ENCODE data around the gene OR8G1.
A peak's percentile ranks its signal among the peaks of the same experiment; 100 is the strongest.

The OR8G1 gene

GRCh38 chr11:124240621-124241397 is at the start of gene OR8G1:
OR8G1 (plus strand) TSS chr11:124241095; CDS start chr11:124249676, 8,581 bp downstream.
- Histone ChIP-seq H3K9me3 (ENCODE audit: low read depth, low read length) (no peaks in the 10 kb centered on the region), H3K4me3 (no peak within 1 kb of the TSS), H3K9ac (ENCODE audit: insufficient read length) (no peak within 1 kb of the TSS), H3K36me3 (ENCODE audit: insufficient read depth, low read length) (no peaks in the 10 kb centered on the region), H3K27ac (no peak within 1 kb of the TSS)
- no peak for TF ChIP-seq FOXP2 (optimal IDR thresholded peaks at IDR 0.05; ENCODE audit: control extremely low read depth, extremely low read length, insufficient read depth)
- TF ChIP-seq POLR2AphosphoS5 (IDR thresholded peaks at IDR 0.05; ENCODE audit: borderline replicate concordance, low read depth, low read length) = no peak
- no peak for TF ChIP-seq EZH2 (IDR thresholded peaks at IDR 0.05)
- no peak for DNase-seq (ENCODE audit: low read depth, low spot score)

- H3K9me3 ChIP-seq (ENCODE audit: low read depth, low read length) = no peaks in the 10 kb centered on the region
- H3K27ac ChIP-seq = peak overlapping the region; percentile 5; the same call in 1 of the 2 replicates
- TF ChIP-seq EZH2 (IDR thresholded peaks at IDR 0.05) = no peak
- no peak for TF ChIP-seq FOXP2 (optimal IDR thresholded peaks at IDR 0.05; ENCODE audit: control extremely low read depth, extremely low read length, insufficient read depth)
- TF ChIP-seq POLR2AphosphoS5 (IDR thresholded peaks at IDR 0.05; ENCODE audit: borderline replicate concordance, low read depth, low read length) = no peak
- no peak for DNase-seq (ENCODE audit: low read depth, low spot score)
- no peaks in the 10 kb centered on the region for H3K36me3 ChIP-seq (ENCODE audit: insufficient read depth, low read length)
- H3K4me3 ChIP-seq = no peak overlapping the region
- no peak overlapping the region for H3K9ac ChIP-seq (ENCODE audit: insufficient read length)
Measured at GRCh38 chr11:124193221-124194010, 47.5 kb upstream of the OR8G1 start.

GRCh38 chr11:124194293-124195188 is 46.4 kb upstream of the OR8G1 start:
- Histone ChIP-seq H3K9ac (ENCODE audit: insufficient read length) (no peak overlapping the region), H3K27ac (peak overlapping the region; percentile 5; the same call in 1 of the 2 replicates), H3K4me3 (no peak overlapping the region), H3K36me3 (ENCODE audit: insufficient read depth, low read length) (no peaks in the 10 kb centered on the region), H3K9me3 (ENCODE audit: low read depth, low read length) (no peaks in the 10 kb centered on the region)
- DNase-seq (ENCODE audit: low read depth, low spot score) = no peak
- TF ChIP-seq FOXP2 (optimal IDR thresholded peaks at IDR 0.05; ENCODE audit: control extremely low read depth, extremely low read length, insufficient read depth) (no peak), POLR2AphosphoS5 (IDR thresholded peaks at IDR 0.05; ENCODE audit: borderline replicate concordance, low read depth, low read length) (no peak), EZH2 (IDR thresholded peaks at IDR 0.05) (no peak)

GRCh38 chr11:124195189-124195734 is 45.6 kb upstream of the OR8G1 start:
- Histone ChIP-seq H3K9me3 (ENCODE audit: low read depth, low read length) (no peaks in the 10 kb centered on the region), H3K36me3 (ENCODE audit: insufficient read depth, low read length) (no peaks in the 10 kb centered on the region), H3K4me3 (no peak overlapping the region), H3K9ac (ENCODE audit: insufficient read length) (no peak overlapping the region), H3K27ac (no peak overlapping the region)
- no peak for DNase-seq (ENCODE audit: low read depth, low spot score)
- no peak for TF ChIP-seq POLR2AphosphoS5 (IDR thresholded peaks at IDR 0.05; ENCODE audit: borderline replicate concordance, low read depth, low read length)
- TF ChIP-seq EZH2 (IDR thresholded peaks at IDR 0.05) = no peak
- no peak for TF ChIP-seq FOXP2 (optimal IDR thresholded peaks at IDR 0.05; ENCODE audit: control extremely low read depth, extremely low read length, insufficient read depth)

GRCh38 chr11:124197999-124198398 is 42.9 kb upstream of the OR8G1 start:
- no peaks in the 10 kb centered on the region for H3K9me3 ChIP-seq (ENCODE audit: low read depth, low read length)
- H3K27ac ChIP-seq = no peak overlapping the region
- H3K9ac ChIP-seq (ENCODE audit: insufficient read length) = no peak overlapping the region
- no peak overlapping the region for H3K4me3 ChIP-seq
- no peak for DNase-seq (ENCODE audit: low read depth, low spot score)
- TF ChIP-seq EZH2 (IDR thresholded peaks at IDR 0.05) (no peak), POLR2AphosphoS5 (IDR thresholded peaks at IDR 0.05; ENCODE audit: borderline replicate concordance, low read depth, low read length) (no peak), FOXP2 (optimal IDR thresholded peaks at IDR 0.05; ENCODE audit: control extremely low read depth, extremely low read length, insufficient read depth) (no peak)
- no peaks in the 10 kb centered on the region for H3K36me3 ChIP-seq (ENCODE audit: insufficient read depth, low read length)

- DNase-seq (ENCODE audit: low read depth, low spot score) = no peak
- Histone ChIP-seq H3K36me3 (ENCODE audit: insufficient read depth, low read length) (no peaks in the 10 kb centered on the region), H3K9me3 (ENCODE audit: low read depth, low read length) (no peaks in the 10 kb centered on the region), H3K9ac (ENCODE audit: insufficient read length) (no peak overlapping the region), H3K27ac (no peak overlapping the region), H3K4me3 (no peak overlapping the region)
- TF ChIP-seq EZH2 (IDR thresholded peaks at IDR 0.05) (no peak), FOXP2 (optimal IDR thresholded peaks at IDR 0.05; ENCODE audit: control extremely low read depth, extremely low read length, insufficient read depth) (no peak), POLR2AphosphoS5 (IDR thresholded peaks at IDR 0.05; ENCODE audit: borderline replicate concordance, low read depth, low read length) (no peak)
Measured at GRCh38 chr11:124198897-124199296, 42.0 kb upstream of the OR8G1 start.

- no peak overlapping the region for H3K4me3 ChIP-seq
- TF ChIP-seq POLR2AphosphoS5 (IDR thresholded peaks at IDR 0.05; ENCODE audit: borderline replicate concordance, low read depth, low read length) (no peak), EZH2 (IDR thresholded peaks at IDR 0.05) (no peak), FOXP2 (optimal IDR thresholded peaks at IDR 0.05; ENCODE audit: control extremely low read depth, extremely low read length, insufficient read depth) (no peak)
- DNase-seq (ENCODE audit: low read depth, low spot score) = no peak
Measured at GRCh38 chr11:124199702-124200101, 41.2 kb upstream of the OR8G1 start.

More at GRCh38 chr11:124199702-124200101, 41.2 kb upstream of the OR8G1 start:
- H3K36me3 ChIP-seq (ENCODE audit: insufficient read depth, low read length) = no peaks in the 10 kb centered on the region
- H3K9ac ChIP-seq (ENCODE audit: insufficient read length) = no peak overlapping the region
- H3K9me3 ChIP-seq (ENCODE audit: low read depth, low read length) = no peaks in the 10 kb centered on the region
- H3K27ac ChIP-seq = no peak overlapping the region
